K562 (cell line): Measurements from ENCODE around the gene CD22. TPM values are rescaled to one million over a fixed set of nuclear protein-coding genes. Genes with fewer than 3 reads are reported as not detected.
A peak's percentile ranks its signal among the peaks of the same experiment; 100 is the strongest.

Experiments
- CHD1 ChIP-seq: fragments of 200-600 bp; sonication (generic); IDR thresholded peaks from one replicate; pipeline ENCODE4 v1.6.1; 2012; ENCODE audit warnings: mild to moderate bottlenecking, moderate library complexity, low read length, inconsistent platforms
- CSDE1 ChIP-seq, 2 experiments: fragments of 450-650 bp; IDR thresholded peaks; 2 replicates each; pipeline ENCODE4 v1.6.1; 2016; ENCODE audit warnings: mild to moderate bottlenecking in 1 of 2
- HLTF ChIP-seq: fragments of 450-650 bp; IDR thresholded peaks from 2 replicates; pipeline ENCODE4 v1.6.1; 2016
- HMG20B ChIP-seq: fragments of 250-450 bp; sonication (Bioruptor Pico); IDR thresholded peaks from 2 replicates; pipeline ENCODE4 v1.5.0; 2021; ENCODE audit warnings: mild to moderate bottlenecking
- LARP7 ChIP-seq: fragments of 450-650 bp; IDR thresholded peaks from 2 replicates; pipeline ENCODE4 v1.6.1; 2016
- MAFF ChIP-seq: IDR thresholded peaks from 2 replicates; pipeline ENCODE4 v1.6.1; 2012; ENCODE audit warnings: low read length, improper control_type of control experiment
- NFIC ChIP-seq: fragments of 450-650 bp; IDR thresholded peaks from 2 replicates; pipeline ENCODE4 v1.6.1; 2017; ENCODE audit warnings: mild to moderate bottlenecking, inconsistent platforms
- NFXL1 ChIP-seq: fragments of 450-650 bp; formaldehyde crosslinking; IDR thresholded peaks from 2 replicates; pipeline ENCODE4 v1.4.0; 2021; ENCODE audit warnings: mild to moderate bottlenecking
- RAD51 ChIP-seq: fragments of 450-650 bp; IDR thresholded peaks from 2 replicates; pipeline ENCODE4 v1.7.1; 2016; ENCODE audit warnings: low read depth, mild to moderate bottlenecking, borderline replicate concordance
- RBM34 ChIP-seq: fragments of 200-400 bp; formaldehyde crosslinking; IDR thresholded peaks from 2 replicates; pipeline ENCODE4 v1.6.1; 2018; ENCODE audit warnings: low read length, borderline replicate concordance; ENCODE audit not compliant: insufficient read depth
- RHOXF2B ChIP-seq: fragments of 250-450 bp; sonication (Bioruptor Pico); conservative IDR thresholded peaks from 2 replicates; pipeline ENCODE4 v1.5.1; 2021
- TBL1XR1 ChIP-seq, 2 experiments: IDR thresholded peaks; 2 replicates each; pipeline ENCODE4 v1.6.1; 2012; ENCODE audit warnings: improper control_type of control experiment in 2 of 2, low read length in 2 of 2, mild to moderate bottlenecking in 1 of 2
- ZNF695 ChIP-seq: fragments of 450-650 bp; formaldehyde crosslinking; IDR thresholded peaks from 2 replicates; pipeline ENCODE4 v1.4.0; 2020; ENCODE audit warnings: mild to moderate bottlenecking, moderate library complexity
- polyA plus RNA-seq, 8 experiments: library from polyadenylated mRNA; depleted of rRNA in 4 of 8; stranded (reverse) in 5 of 8; unstranded in 3 of 8; fragments of >200 nt; fragmentation: Nextera tagmentation in 2 of 8; fragmentation: Illumina TruSeq in 1 of 8; extraction: Ambion mirVana in 2 of 8; extraction: Trizol in 1 of 8; gene quantifications; 2 replicates each; pipeline versions ENCODE4 v1.2.1 to v1.2.3, GENCODE V29; 2011 to 2014; ENCODE audit warnings: inconsistent platforms in 1 of 8, missing spikeins in 1 of 8
- total RNA-seq, 7 experiments: library from RNA; depleted of rRNA in 6 of 7; stranded (reverse); fragments of >200 nt in 6 of 7; fragmentation: Illumina TruSeq in 2 of 7; extraction: Trizol in 2 of 7; gene quantifications; 2 replicates each; pipeline versions ENCODE4 v1.2.1 to v1.2.3, GENCODE V29; 2011 to 2021; ENCODE audit warnings: low replicate concordance in 1 of 7
- TF ChIP-seq, protein P1 (sequence below): fragments of 450-650 bp; IDR thresholded peaks from 2 replicates; pipeline ENCODE4 v1.6.1; 2016; ENCODE audit warnings: low read depth
- TF ChIP-seq, protein P2 (sequence below): sonication (generic); formaldehyde crosslinking; IDR thresholded peaks from 2 replicates; pipeline ENCODE4 v1.8.1; 2023; ENCODE audit warnings: mild to moderate bottlenecking, missing genetic modification reagents
- TF ChIP-seq, protein P3 (sequence below): IDR thresholded peaks from 2 replicates; pipeline ENCODE4 v1.6.1; 2011; ENCODE audit not compliant: insufficient read length; ENCODE audit errors: extremely low read depth

Gene CD22
- total and polyA plus RNA-seq, 9 of the 15 experiments (the other 6 are each of a cell fraction or from before 2014, with no cell fraction given) = 0.29 to 5.0 (median 3.5) TPM

DNA sequence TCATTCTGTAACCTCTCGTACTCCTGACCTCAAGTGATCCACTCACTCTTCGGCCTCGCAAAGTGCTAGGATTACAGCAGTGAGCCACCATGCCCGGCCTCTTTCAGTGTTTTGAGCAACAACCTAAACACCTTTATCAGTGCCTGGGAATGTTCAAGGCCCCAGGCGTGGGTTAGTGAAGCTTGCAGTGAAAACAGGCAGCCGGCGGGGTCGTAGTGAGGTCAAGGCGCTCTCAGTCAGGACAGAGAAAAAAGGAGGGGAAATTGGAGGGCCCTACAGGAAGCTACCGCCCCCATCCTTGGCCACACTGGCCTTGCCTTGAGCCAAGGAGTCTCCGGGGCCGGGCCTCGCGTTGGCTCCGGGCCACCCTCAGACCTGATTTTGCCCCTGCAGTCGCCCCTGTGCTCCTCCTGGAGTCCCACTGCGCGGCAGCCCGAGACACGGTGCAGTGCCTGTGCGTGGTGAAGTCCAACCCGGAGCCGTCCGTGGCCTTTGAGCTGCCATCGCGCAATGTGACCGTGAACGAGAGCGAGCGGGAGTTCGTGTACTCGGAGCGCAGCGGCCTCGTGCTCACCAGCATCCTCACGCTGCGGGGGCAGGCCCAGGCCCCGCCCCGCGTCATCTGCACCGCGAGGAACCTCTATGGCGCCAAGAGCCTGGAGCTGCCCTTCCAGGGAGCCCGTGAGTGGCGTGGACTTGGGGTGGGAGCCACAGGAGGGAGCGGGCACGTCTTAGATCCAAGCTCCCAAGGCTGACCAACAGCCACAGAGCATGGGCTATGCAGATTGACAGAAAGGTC is 19.3 kb upstream of the CD22 start (continued):
- TF ChIP-seq LARP7 = no peak
- TF ChIP-seq NFIC = peak; percentile 65
- peak; percentile 67; the same call in 1 of the 2 replicates for TF ChIP-seq NFXL1
- TF ChIP-seq RBM34 = no peak
- no peak for TF ChIP-seq HMG20B (CRISPR knock-in tag)
- no peak for TF ChIP-seq MAFF
- TF ChIP-seq RHOXF2B = no peak
- TF ChIP-seq ZNF695 (CRISPR knock-in tag) = no peak
- TF ChIP-seq TBL1XR1 (IDR thresholded peaks at IDR 0.05; ENCODE audit: low read length in 2 of 2) = no peak; a peak in 2 of 4 replicates
- TF ChIP-seq, protein P1, sequence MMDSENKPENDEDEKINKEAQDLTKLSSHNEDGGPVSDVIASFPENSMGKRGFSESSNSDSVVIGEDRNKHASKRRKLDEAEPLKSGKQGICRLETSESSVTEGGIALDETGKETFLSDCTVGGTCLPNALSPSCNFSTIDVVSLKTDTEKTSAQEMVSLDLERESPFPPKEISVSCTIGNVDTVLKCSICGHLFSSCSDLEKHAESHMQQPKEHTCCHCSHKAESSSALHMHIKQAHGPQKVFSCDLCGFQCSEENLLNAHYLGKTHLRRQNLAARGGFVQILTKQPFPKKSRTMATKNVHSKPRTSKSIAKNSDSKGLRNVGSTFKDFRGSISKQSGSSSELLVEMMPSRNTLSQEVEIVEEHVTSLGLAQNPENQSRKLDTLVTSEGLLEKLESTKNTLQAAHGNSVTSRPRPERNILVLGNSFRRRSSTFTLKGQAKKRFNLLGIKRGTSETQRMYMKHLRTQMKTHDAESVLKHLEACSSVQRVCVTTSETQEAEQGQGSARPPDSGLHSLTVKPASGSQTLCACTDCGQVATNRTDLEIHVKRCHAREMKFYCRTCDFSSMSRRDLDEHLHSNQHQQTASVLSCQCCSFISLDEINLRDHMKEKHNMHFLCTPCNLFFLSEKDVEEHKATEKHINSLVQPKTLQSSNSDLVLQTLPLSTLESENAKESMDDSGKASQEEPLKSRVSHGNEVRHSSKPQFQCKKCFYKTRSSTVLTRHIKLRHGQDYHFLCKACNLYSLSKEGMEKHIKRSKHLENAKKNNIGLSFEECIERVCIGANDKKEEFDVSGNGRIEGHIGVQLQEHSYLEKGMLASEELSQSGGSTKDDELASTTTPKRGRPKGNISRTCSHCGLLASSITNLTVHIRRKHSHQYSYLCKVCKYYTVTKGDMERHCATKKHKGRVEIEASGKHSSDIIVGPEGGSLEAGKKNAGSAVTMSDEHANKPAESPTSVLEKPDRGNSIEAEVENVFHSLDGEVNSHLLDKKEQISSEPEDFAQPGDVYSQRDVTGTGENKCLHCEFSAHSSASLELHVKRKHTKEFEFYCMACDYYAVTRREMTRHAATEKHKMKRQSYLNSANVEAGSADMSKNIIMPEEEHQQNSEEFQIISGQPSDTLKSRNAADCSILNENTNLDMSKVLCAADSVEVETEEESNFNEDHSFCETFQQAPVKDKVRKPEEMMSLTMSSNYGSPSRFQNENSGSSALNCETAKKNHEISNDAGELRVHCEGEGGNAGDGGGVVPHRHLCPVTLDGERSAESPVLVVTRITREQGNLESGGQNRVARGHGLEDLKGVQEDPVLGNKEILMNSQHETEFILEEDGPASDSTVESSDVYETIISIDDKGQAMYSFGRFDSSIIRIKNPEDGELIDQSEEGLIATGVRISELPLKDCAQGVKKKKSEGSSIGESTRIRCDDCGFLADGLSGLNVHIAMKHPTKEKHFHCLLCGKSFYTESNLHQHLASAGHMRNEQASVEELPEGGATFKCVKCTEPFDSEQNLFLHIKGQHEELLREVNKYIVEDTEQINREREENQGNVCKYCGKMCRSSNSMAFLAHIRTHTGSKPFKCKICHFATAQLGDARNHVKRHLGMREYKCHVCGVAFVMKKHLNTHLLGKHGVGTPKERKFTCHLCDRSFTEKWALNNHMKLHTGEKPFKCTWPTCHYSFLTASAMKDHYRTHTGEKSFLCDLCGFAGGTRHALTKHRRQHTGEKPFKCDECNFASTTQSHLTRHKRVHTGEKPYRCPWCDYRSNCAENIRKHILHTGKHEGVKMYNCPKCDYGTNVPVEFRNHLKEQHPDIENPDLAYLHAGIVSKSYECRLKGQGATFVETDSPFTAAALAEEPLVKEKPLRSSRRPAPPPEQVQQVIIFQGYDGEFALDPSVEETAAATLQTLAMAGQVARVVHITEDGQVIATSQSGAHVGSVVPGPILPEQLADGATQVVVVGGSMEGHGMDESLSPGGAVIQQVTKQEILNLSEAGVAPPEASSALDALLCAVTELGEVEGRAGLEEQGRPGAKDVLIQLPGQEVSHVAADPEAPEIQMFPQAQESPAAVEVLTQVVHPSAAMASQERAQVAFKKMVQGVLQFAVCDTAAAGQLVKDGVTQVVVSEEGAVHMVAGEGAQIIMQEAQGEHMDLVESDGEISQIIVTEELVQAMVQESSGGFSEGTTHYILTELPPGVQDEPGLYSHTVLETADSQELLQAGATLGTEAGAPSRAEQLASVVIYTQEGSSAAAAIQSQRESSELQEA = no peak
- no peak for TF ChIP-seq CSDE1 (IDR thresholded peaks at IDR 0.05)
- TF ChIP-seq, protein P2, sequence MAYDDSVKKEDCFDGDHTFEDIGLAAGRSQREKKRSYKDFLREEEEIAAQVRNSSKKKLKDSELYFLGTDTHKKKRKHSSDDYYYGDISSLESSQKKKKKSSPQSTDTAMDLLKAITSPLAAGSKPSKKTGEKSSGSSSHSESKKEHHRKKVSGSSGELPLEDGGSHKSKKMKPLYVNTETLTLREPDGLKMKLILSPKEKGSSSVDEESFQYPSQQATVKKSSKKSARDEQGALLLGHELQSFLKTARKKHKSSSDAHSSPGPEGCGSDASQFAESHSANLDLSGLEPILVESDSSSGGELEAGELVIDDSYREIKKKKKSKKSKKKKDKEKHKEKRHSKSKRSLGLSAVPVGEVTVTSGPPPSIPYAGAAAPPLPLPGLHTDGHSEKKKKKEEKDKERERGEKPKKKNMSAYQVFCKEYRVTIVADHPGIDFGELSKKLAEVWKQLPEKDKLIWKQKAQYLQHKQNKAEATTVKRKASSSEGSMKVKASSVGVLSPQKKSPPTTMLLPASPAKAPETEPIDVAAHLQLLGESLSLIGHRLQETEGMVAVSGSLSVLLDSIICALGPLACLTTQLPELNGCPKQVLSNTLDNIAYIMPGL (CRISPR knock-in tag) = no peak
- TF ChIP-seq HLTF = no peak; the same call in 1 of the 2 replicates
- TF ChIP-seq CHD1 = no peak
- TF ChIP-seq, protein P3, sequence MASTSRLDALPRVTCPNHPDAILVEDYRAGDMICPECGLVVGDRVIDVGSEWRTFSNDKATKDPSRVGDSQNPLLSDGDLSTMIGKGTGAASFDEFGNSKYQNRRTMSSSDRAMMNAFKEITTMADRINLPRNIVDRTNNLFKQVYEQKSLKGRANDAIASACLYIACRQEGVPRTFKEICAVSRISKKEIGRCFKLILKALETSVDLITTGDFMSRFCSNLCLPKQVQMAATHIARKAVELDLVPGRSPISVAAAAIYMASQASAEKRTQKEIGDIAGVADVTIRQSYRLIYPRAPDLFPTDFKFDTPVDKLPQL = no peak
- TF ChIP-seq RAD51 = no peak
